Measurements from ENCODE around the gene SAMD11. TPM values are rescaled to one million over a fixed set of nuclear protein-coding genes. Genes with fewer than 3 reads are reported as not detected.

Gene SAMD11
- total and polyA plus RNA-seq, 2 donors (not counting 1 experiment from before 2014, with no cell fraction given) = not detected

GRCh38 chr1:980137-980571, 56.4 kb downstream of the SAMD11 start:
- peaks cover 10 to 13% of the 10 kb centered on the region in 2 donors for H3K4me1 ChIP-seq (ENCODE audit: control insufficient read depth in 2 of 2, insufficient read depth in 2 of 2, low read length in 2 of 2)
- H3K4me3 Mint-ChIP-seq = no peak overlapping the region
- peaks cover 0 to 11% (median 0%) of the 10 kb centered on the region in 3 donors for H3K9me3 ChIP-seq (ENCODE audit: control extremely low read depth in 1 of 3, control insufficient read depth in 2 of 3, insufficient read depth in 1 of 3, low read length in 2 of 3)
- no peaks in the 10 kb centered on the region for H3K36me3 ChIP-seq (replicated peaks in 1 of 2; ENCODE audit: control extremely low read depth in 1 of 2, control insufficient read depth in 1 of 2, extremely low read depth in 1 of 2, insufficient read depth in 2 of 2, low read length in 1 of 2)
- WGBS (ENCODE audit: insufficient coverage) = 85% methylated on average over 13 of the region's 13 CpGs
- no peak overlapping the region for H3K27ac ChIP-seq (ENCODE audit: low read length in 2 of 2)
- no peaks in the 10 kb centered on the region for H3K79me2 ChIP-seq (ENCODE audit: control insufficient read depth, insufficient read depth, low read length)
- no peak overlapping the region for H3K4me3 ChIP-seq (ENCODE audit: control extremely low read depth in 1 of 5, extremely low read depth in 1 of 5, insufficient read depth in 1 of 5, low read depth in 2 of 5, low read length in 4 of 5)
- no peaks in the 10 kb centered on the region for H3K9me3 Mint-ChIP-seq (ENCODE audit: insufficient read depth)
- H2AFZ ChIP-seq (ENCODE audit: insufficient read depth, low read depth, low read length, poor library complexity, severe bottlenecking) = no peak overlapping the region
- intact Hi-C loops (cut with micrococcal nuclease) = no loop called here
- DNase-seq (no peak), ATAC-seq (ENCODE audit: low read depth) (no peak)
- H3K9ac ChIP-seq (ENCODE audit: low read length) = no peak overlapping the region
- no peaks in the 10 kb centered on the region for H4K20me1 ChIP-seq (ENCODE audit: control insufficient read depth, insufficient read depth, low read length, poor library complexity, severe bottlenecking)
- H3K27ac Mint-ChIP-seq = no peak overlapping the region
- ChIA-PET POLR2A (interaction anchor here (0.6 kb wide), 1 partner anchor 1024 kb away, joined by 5 read pairs; no protein-coding TSS in a partner anchor), CTCF (interaction anchor here (1.2 kb wide), 1 partner anchor 38 kb away, joined by 3 read pairs; no protein-coding TSS in a partner anchor)
- no peak for TF ChIP-seq EZH2 (IDR thresholded peaks at IDR 0.05; ENCODE audit: borderline replicate concordance, insufficient read depth, low read depth, low read length, poor library complexity, severe bottlenecking)
- TF ChIP-seq, protein P1, sequence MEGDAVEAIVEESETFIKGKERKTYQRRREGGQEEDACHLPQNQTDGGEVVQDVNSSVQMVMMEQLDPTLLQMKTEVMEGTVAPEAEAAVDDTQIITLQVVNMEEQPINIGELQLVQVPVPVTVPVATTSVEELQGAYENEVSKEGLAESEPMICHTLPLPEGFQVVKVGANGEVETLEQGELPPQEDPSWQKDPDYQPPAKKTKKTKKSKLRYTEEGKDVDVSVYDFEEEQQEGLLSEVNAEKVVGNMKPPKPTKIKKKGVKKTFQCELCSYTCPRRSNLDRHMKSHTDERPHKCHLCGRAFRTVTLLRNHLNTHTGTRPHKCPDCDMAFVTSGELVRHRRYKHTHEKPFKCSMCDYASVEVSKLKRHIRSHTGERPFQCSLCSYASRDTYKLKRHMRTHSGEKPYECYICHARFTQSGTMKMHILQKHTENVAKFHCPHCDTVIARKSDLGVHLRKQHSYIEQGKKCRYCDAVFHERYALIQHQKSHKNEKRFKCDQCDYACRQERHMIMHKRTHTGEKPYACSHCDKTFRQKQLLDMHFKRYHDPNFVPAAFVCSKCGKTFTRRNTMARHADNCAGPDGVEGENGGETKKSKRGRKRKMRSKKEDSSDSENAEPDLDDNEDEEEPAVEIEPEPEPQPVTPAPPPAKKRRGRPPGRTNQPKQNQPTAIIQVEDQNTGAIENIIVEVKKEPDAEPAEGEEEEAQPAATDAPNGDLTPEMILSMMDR (IDR thresholded peaks at IDR 0.05) = no peak
- H3K4me1 Mint-ChIP-seq = peaks cover 7% of the 10 kb centered on the region
- H3K27me3 ChIP-seq (replicated peaks in 1 of 4; ENCODE audit: control extremely low read depth in 1 of 4, control insufficient read depth in 3 of 4, insufficient read depth in 4 of 4, low read length in 3 of 4) = peaks cover 0 to 41% (median 5%) of the 10 kb centered on the region in 4 experiments
- peaks cover 24% of the 10 kb centered on the region for H3K27me3 Mint-ChIP-seq
- H3K4me2 ChIP-seq (replicated peaks; ENCODE audit: low read depth, low read length, poor library complexity, severe bottlenecking) = no peak overlapping the region

- Histone ChIP-seq H3K4me3 (ENCODE audit: control extremely low read depth in 1 of 5, extremely low read depth in 1 of 5, insufficient read depth in 1 of 5, low read depth in 2 of 5, low read length in 4 of 5) (no peak overlapping the region), H3K27ac (ENCODE audit: low read length in 2 of 2) (no peak overlapping the region), H3K36me3 (replicated peaks in 1 of 2; ENCODE audit: control extremely low read depth in 1 of 2, control insufficient read depth in 1 of 2, extremely low read depth in 1 of 2, insufficient read depth in 2 of 2, low read length in 1 of 2) (no peaks in the 10 kb centered on the region), H2AFZ (ENCODE audit: insufficient read depth, low read depth, low read length, poor library complexity, severe bottlenecking) (no peak overlapping the region), H3K4me2 (replicated peaks; ENCODE audit: low read depth, low read length, poor library complexity, severe bottlenecking) (no peak overlapping the region), H4K20me1 (ENCODE audit: control insufficient read depth, insufficient read depth, low read length, poor library complexity, severe bottlenecking) (no peaks in the 10 kb centered on the region), H3K79me2 (ENCODE audit: control insufficient read depth, insufficient read depth, low read length) (no peaks in the 10 kb centered on the region), H3K9me3 (ENCODE audit: control extremely low read depth in 1 of 3, control insufficient read depth in 2 of 3, insufficient read depth in 1 of 3, low read length in 2 of 3) (peaks cover 0 to 4% (median 0%) of the 10 kb centered on the region in 3 donors), H3K4me1 (ENCODE audit: control insufficient read depth in 2 of 2, insufficient read depth in 2 of 2, low read length in 2 of 2) (peaks cover 6 to 9% of the 10 kb centered on the region in 2 donors), H3K9ac (ENCODE audit: low read length) (no peak overlapping the region), H3K27me3 (replicated peaks in 1 of 4; ENCODE audit: control extremely low read depth in 1 of 4, control insufficient read depth in 3 of 4, insufficient read depth in 4 of 4, low read length in 3 of 4) (peaks cover 0 to 35% (median 2%) of the 10 kb centered on the region in 4 experiments)
- Mint-ChIP-seq H3K27ac (no peak overlapping the region), H3K9me3 (ENCODE audit: insufficient read depth) (no peaks in the 10 kb centered on the region), H3K27me3 (peaks cover 25% of the 10 kb centered on the region), H3K4me3 (no peak overlapping the region), H3K4me1 (peaks cover 4% of the 10 kb centered on the region)
- 81% methylated on average over 30 of the region's 35 CpGs for WGBS (ENCODE audit: insufficient coverage)
- TF ChIP-seq EZH2 (IDR thresholded peaks at IDR 0.05; ENCODE audit: borderline replicate concordance, insufficient read depth, low read depth, low read length, poor library complexity, severe bottlenecking) = no peak
- TF ChIP-seq, protein P1 (IDR thresholded peaks at IDR 0.05) = no peak
- intact Hi-C loops (cut with micrococcal nuclease) = no loop called here
- POLR2A ChIA-PET = interaction anchor here (0.6 kb wide), 1 partner anchor 1024 kb away, joined by 5 read pairs; no protein-coding TSS in a partner anchor
- CTCF ChIA-PET = interaction anchor here (1.1 to 1.4 kb wide), 5 partner anchors 9 to 311 kb away, joined by 3 to 6 read pairs (median 3); no protein-coding TSS in a partner anchor
- ATAC-seq (ENCODE audit: low read depth) = no peak
- no peak for DNase-seq
Observed at GRCh38 chr1:980602-981395, 57.1 kb downstream of the SAMD11 start.
